ENCODE results near the gene PRKAR2B. TPM values are rescaled to one million over a fixed set of nuclear protein-coding genes. Genes with fewer than 3 reads are reported as not detected.
"Not testable (repeated sequence)": the region's sequence is repeated elsewhere in the genome, so short reads cannot be mapped to it uniquely, and the experiment has no call there.

The PRKAR2B gene
- total and polyA plus RNA-seq, 4 donors = 3.5 to 15.0 (median 5.8) TPM

DNA sequence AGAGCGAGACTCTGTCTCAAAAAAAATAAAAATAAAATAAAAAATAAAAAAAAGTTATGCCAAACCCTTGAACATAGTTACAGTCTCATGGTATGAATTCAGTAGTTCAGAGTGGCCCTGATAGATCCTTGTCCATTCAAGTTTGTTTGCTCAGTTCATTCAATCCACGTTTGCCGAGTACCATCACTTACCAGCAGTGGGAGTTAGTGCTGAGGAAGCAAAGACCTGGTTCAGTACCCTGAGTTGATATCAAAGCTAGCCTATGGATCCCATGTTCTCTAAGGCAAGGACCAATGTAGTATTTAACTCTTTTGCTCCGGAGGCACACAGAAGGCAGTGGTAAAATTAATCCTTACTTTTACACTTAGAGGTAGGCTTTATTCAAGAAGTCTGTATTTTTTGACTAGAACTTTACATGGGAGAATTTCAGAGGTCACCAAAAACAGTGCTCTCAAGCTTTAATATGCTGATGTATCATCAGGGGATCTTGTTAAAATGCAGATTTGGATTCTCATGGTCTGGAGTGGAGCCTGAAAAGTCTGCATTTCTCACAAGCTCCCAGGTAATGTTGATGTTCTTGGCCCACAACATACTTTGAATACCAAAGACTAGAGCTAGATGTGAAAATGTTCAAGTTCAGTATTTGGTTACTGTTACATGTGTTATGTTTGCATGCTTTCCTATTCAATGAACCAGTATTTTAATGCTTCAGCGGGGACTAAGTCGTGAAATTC, 86.1 kb downstream of the PRKAR2B start:
- no peak overlapping the region for H3K27ac ChIP-seq (ENCODE audit: low read depth in 1 of 2, low read length in 1 of 2)
- TF ChIP-seq CTCF (IDR thresholded peaks at IDR 0.05; ENCODE audit: control extremely low read depth, extremely low read depth) = no peak
- no peak for DNase-seq

DNA sequence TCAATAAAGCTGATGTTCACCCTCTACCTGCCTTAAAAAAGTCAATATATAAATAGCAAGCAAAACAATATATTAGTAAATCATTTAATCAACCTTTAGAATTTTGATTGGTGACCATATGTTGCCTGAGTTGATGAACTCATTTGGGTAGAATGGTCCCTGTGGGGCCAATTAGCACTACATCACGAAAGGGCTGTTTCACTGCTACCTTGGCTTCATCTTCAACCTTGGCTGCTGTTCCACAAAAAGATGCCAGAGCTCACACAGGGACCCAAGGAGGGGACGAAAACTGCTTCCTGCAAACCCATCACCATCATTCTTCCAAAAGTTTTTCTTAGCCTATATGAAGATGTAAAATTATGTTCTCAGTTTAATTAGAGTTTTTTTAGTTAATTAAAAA, 88.9 kb downstream of the PRKAR2B start:
- Histone ChIP-seq H3K4me1 (ENCODE audit: control insufficient read depth in 5 of 5, insufficient read depth in 5 of 5, low read length in 5 of 5) (peaks cover 0 to 2% (median 0%) of the 10 kb centered on the region in 5 donors), H3K9ac (ENCODE audit: insufficient read depth in 1 of 2, low read length in 2 of 2) (no peak overlapping the region), H3K9me3 (ENCODE audit: control insufficient read depth in 4 of 4, insufficient read depth in 3 of 4, low read length in 3 of 4) (no peaks in the 10 kb centered on the region), H3K36me3 (ENCODE audit: control insufficient read depth in 4 of 4, insufficient read depth in 4 of 4, low read length in 4 of 4) (no peaks in the 10 kb centered on the region), H3K4me3 (no peak overlapping the region), H3K27me3 (ENCODE audit: control insufficient read depth in 3 of 3, insufficient read depth in 3 of 3, low read length in 2 of 3) (no peaks in the 10 kb centered on the region), H3K27ac (ENCODE audit: low read depth in 1 of 2, low read length in 1 of 2) (no peak overlapping the region)
- TF ChIP-seq CTCF (IDR thresholded peaks at IDR 0.05; ENCODE audit: control extremely low read depth, extremely low read depth) = no peak
- no peak for DNase-seq
- no peak for ATAC-seq (ENCODE audit: insufficient read depth, low FRiP score)
- WGBS, 2 donors = 87 to 94% methylated on average over 2 of the region's 2 CpGs

More for the DNA sequence above, 86.1 kb downstream of the PRKAR2B start:
- H3K4me3 ChIP-seq = no peak overlapping the region
- H3K9me3 ChIP-seq (ENCODE audit: control insufficient read depth in 4 of 4, insufficient read depth in 3 of 4, low read length in 3 of 4) = no peaks in the 10 kb centered on the region
- H3K4me1 ChIP-seq (ENCODE audit: control insufficient read depth in 5 of 5, insufficient read depth in 5 of 5, low read length in 5 of 5) = peaks cover 0 to 2% (median 0%) of the 10 kb centered on the region in 5 donors
- 75 to 87% methylated on average over 6 of the region's 6 CpGs for WGBS, 2 donors
- H3K36me3 ChIP-seq (ENCODE audit: control insufficient read depth in 4 of 4, insufficient read depth in 4 of 4, low read length in 4 of 4) = no peaks in the 10 kb centered on the region
- H3K9ac ChIP-seq (ENCODE audit: insufficient read depth in 1 of 2, low read length in 2 of 2) = no peak overlapping the region
- ATAC-seq (ENCODE audit: insufficient read depth, low FRiP score) = no peak
- no peaks in the 10 kb centered on the region for H3K27me3 ChIP-seq (ENCODE audit: control insufficient read depth in 3 of 3, insufficient read depth in 3 of 3, low read length in 2 of 3)

DNA sequence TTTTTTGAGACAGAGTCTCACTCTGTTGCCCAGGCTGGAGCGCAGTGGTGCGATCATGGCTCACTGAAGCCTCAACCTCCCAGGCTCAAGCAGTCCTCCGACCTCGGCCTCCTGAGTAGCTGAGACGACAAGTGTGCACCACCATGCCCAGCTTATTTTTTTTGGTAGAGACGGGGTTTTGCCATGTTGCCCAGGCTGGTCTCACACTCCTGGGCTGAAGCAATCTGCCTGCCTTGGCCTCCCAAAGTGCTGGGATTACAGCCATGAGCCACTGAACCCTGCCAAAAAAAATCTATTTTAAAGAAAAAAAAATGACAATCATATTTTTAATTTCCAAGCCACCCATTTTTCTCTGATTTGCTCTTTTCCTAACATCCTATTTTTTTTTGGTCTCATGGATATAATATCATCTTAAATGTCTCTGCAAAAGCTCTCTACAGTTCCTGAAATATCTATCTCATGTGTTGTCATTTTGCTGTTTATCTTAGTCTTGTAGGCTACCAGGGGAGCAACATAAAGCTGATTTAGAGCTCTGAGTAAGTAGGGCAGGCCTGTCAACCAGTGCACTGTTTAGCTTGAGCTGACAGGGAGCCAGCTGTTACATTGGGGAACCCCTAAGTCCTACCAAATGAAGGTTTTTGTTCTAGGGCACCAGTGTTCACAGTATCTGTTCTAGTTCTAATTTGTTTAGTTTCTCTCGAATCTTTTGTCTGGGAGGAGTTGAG, 94.4 kb downstream of the PRKAR2B start:
- Histone ChIP-seq H3K4me1 (ENCODE audit: control insufficient read depth in 5 of 5, insufficient read depth in 5 of 5, low read length in 5 of 5) (peaks cover 0 to 5% (median 0%) of the 10 kb centered on the region in 5 donors), H3K9ac (ENCODE audit: insufficient read depth in 1 of 2, low read length in 2 of 2) (no peak overlapping the region), H3K4me3 (no peak overlapping the region), H3K27ac (ENCODE audit: low read depth in 1 of 2, low read length in 1 of 2) (no peak overlapping the region), H3K36me3 (ENCODE audit: control insufficient read depth in 4 of 4, insufficient read depth in 4 of 4, low read length in 4 of 4) (no peaks in the 10 kb centered on the region), H3K9me3 (ENCODE audit: control insufficient read depth in 4 of 4, insufficient read depth in 3 of 4, low read length in 3 of 4) (no peaks in the 10 kb centered on the region), H3K27me3 (ENCODE audit: control insufficient read depth in 3 of 3, insufficient read depth in 3 of 3, low read length in 2 of 3) (no peaks in the 10 kb centered on the region)
- TF ChIP-seq CTCF (IDR thresholded peaks at IDR 0.05; ENCODE audit: control extremely low read depth, extremely low read depth) = no peak
- WGBS, 2 donors = 92 to 93% methylated on average over 7 of the region's 7 CpGs
- no peak for DNase-seq
- no peak for ATAC-seq (ENCODE audit: insufficient read depth, low FRiP score)

- WGBS, 2 donors = 89 to 93% methylated on average over 5 of the region's 5 CpGs
- H3K36me3 ChIP-seq (ENCODE audit: control insufficient read depth in 4 of 4, insufficient read depth in 4 of 4, low read length in 4 of 4); ATAC-seq (ENCODE audit: insufficient read depth, low FRiP score); H3K27ac ChIP-seq (ENCODE audit: low read depth in 1 of 2, low read length in 1 of 2); H3K9ac ChIP-seq (ENCODE audit: insufficient read depth in 1 of 2, low read length in 2 of 2); H3K9me3 ChIP-seq (ENCODE audit: control insufficient read depth in 4 of 4, insufficient read depth in 3 of 4, low read length in 3 of 4); H3K27me3 ChIP-seq (ENCODE audit: control insufficient read depth in 3 of 3, insufficient read depth in 3 of 3, low read length in 2 of 3); DNase-seq; H3K4me3 ChIP-seq: not testable (repeated sequence)
- peaks cover 0 to 10% (median 0%) of the 10 kb centered on the region in 5 donors for H3K4me1 ChIP-seq (ENCODE audit: control insufficient read depth in 5 of 5, insufficient read depth in 5 of 5, low read length in 5 of 5)
These were observed 99.4 kb downstream of the PRKAR2B start for GRCh38 chr7:107143875-107144274.
